WTC11 (cell line): ENCODE data around the gene DDX20. TPM values are rescaled to one million over a fixed set of nuclear protein-coding genes. Genes with fewer than 3 reads are reported as not detected.

Experiments
- ATAC-seq: fragments of 200-7000 bp; cut with Tn5 transposase; 2 replicates; pipeline ENCODE4 v1.10.0; 2021; ENCODE audit warnings: mild to moderate bottlenecking, moderate library complexity
- CTCF ChIA-PET: fragments of 300-600 bp; sonication (Branson Sonifier 250); formaldehyde crosslinking; loops from one replicate; lab custom pipeline; 2021; ENCODE audit warnings: antibody characterized with exemption; lab: Charles Lee
- POLR2A ChIA-PET: fragments of 350-600 bp; sonication (Branson Sonifier 250); formaldehyde crosslinking; loops from one replicate; lab custom pipeline; 2021; ENCODE audit warnings: antibody characterized with exemption; lab: Charles Lee
- DNase-seq: peaks from one replicate; pipeline ENCODE4 v3.0.0; 2021; ENCODE audit warnings: low spot score
- H3K27ac Mint-ChIP-seq: 2 replicates; pipeline ENCODE4 v1.8.0; 2021; ENCODE audit warnings: mixed read lengths
- H3K27me3 Mint-ChIP-seq: 2 replicates; pipeline ENCODE4 v1.8.0; 2021; ENCODE audit warnings: low read depth, mild to moderate bottlenecking, moderate library complexity, mixed read lengths
- H3K36me3 Mint-ChIP-seq: 2 replicates; pipeline ENCODE4 v1.8.0; 2021; ENCODE audit warnings: mixed read lengths
- H3K4me1 Mint-ChIP-seq: 2 replicates; pipeline ENCODE4 v1.8.0; 2022; ENCODE audit warnings: mixed read lengths
- H3K4me3 Mint-ChIP-seq: 2 replicates; pipeline ENCODE4 v1.8.0; 2021; ENCODE audit warnings: mild to moderate bottlenecking, moderate library complexity, mixed read lengths
- H3K9me3 Mint-ChIP-seq: 2 replicates; pipeline ENCODE4 v1.8.0; 2021; ENCODE audit warnings: mixed read lengths
- ELF4 ChIP-seq: sonication (generic); formaldehyde crosslinking; IDR thresholded peaks from 2 replicates; pipeline ENCODE4 v1.8.1; 2022; ENCODE audit warnings: low read depth, mild to moderate bottlenecking, moderate library complexity, missing genetic modification reagents
- FOXJ3 ChIP-seq: sonication (generic); formaldehyde crosslinking; IDR thresholded peaks from 2 replicates; pipeline ENCODE4 v1.9.0; 2021; ENCODE audit warnings: missing genetic modification reagents, mild to moderate bottlenecking, borderline replicate concordance
- GABPB1 ChIP-seq: sonication (generic); formaldehyde crosslinking; IDR thresholded peaks from 2 replicates; pipeline ENCODE4 v1.8.1; 2023; ENCODE audit warnings: mild to moderate bottlenecking, missing genetic modification reagents
- GRHL2 ChIP-seq: fragments of 250-450 bp; sonication (Bioruptor Pico); IDR thresholded peaks from 2 replicates; pipeline ENCODE4 v1.8.0; 2022; ENCODE audit warnings: mild to moderate bottlenecking, moderate library complexity; ENCODE audit not compliant: insufficient replicate concordance, severe bottlenecking
- GTF2I ChIP-seq: fragments of 250-450 bp; sonication (Bioruptor Pico); conservative IDR thresholded peaks from 2 replicates; pipeline ENCODE4 v1.4.0; 2021; ENCODE audit warnings: mild to moderate bottlenecking
- KAT7 ChIP-seq: sonication (generic); formaldehyde crosslinking; IDR thresholded peaks from 2 replicates; pipeline ENCODE4 v1.8.1; 2023; ENCODE audit warnings: missing genetic modification reagents, mild to moderate bottlenecking, borderline replicate concordance
- NFE2L1 ChIP-seq: sonication (generic); formaldehyde crosslinking; IDR thresholded peaks from 2 replicates; pipeline ENCODE4 v1.8.1; 2023; ENCODE audit warnings: missing genetic modification reagents
- PRRX2 ChIP-seq: fragments of 250-450 bp; sonication (Bioruptor Pico); IDR thresholded peaks from 2 replicates; pipeline ENCODE4 v1.8.0; 2021; ENCODE audit warnings: mild to moderate bottlenecking
- RORB ChIP-seq: fragments of 250-450 bp; sonication (Bioruptor Pico); IDR thresholded peaks from 2 replicates; pipeline ENCODE4 v1.9.0; 2021; ENCODE audit warnings: mild to moderate bottlenecking
- SMAD4 ChIP-seq: sonication (generic); formaldehyde crosslinking; IDR thresholded peaks from 2 replicates; pipeline ENCODE4 v1.8.0; 2022; ENCODE audit warnings: mild to moderate bottlenecking, missing genetic modification reagents
- TEAD4 ChIP-seq: sonication (generic); formaldehyde crosslinking; IDR thresholded peaks from 2 replicates; pipeline ENCODE4 v1.8.0; 2022; ENCODE audit warnings: mild to moderate bottlenecking, missing genetic modification reagents
- ZNF138 ChIP-seq: sonication (generic); formaldehyde crosslinking; conservative IDR thresholded peaks from 2 replicates; pipeline ENCODE4 v1.8.1; 2022; ENCODE audit warnings: mild to moderate bottlenecking, moderate library complexity, missing genetic modification reagents
- ZNF263 ChIP-seq: sonication (generic); formaldehyde crosslinking; IDR thresholded peaks from 2 replicates; pipeline ENCODE4 v1.8.1; 2022; ENCODE audit warnings: low read depth, mild to moderate bottlenecking, moderate library complexity, missing genetic modification reagents
- ZNF317 ChIP-seq: sonication (generic); formaldehyde crosslinking; IDR thresholded peaks from 2 replicates; pipeline ENCODE4 v1.8.1; 2023; ENCODE audit warnings: low read depth, mild to moderate bottlenecking, moderate library complexity, missing genetic modification reagents, borderline replicate concordance
- ZNF396 ChIP-seq: fragments of 250-450 bp; sonication (Bioruptor Pico); IDR thresholded peaks from 2 replicates; pipeline ENCODE4 v1.8.0; 2021; ENCODE audit warnings: mild to moderate bottlenecking, moderate library complexity, borderline replicate concordance
- ZNF416 ChIP-seq: fragments of 250-450 bp; sonication (Bioruptor Pico); IDR thresholded peaks from 2 replicates; pipeline ENCODE4 v1.9.0; 2021; ENCODE audit warnings: mild to moderate bottlenecking, inconsistent platforms
- total RNA-seq: library from RNA; stranded (reverse); gene quantifications from 3 replicates; pipeline ENCODE4 v1.2.3, GENCODE V29; 2021
- TF ChIP-seq, protein P1 (sequence below): sonication (generic); formaldehyde crosslinking; IDR thresholded peaks from 2 replicates; pipeline ENCODE4 v1.8.1; 2023; ENCODE audit warnings: mild to moderate bottlenecking, missing genetic modification reagents, moderate library complexity
- TF ChIP-seq, protein P2 (sequence below): sonication (generic); formaldehyde crosslinking; IDR thresholded peaks from 2 replicates; pipeline ENCODE4 v1.8.1; 2022; ENCODE audit warnings: low read depth, missing genetic modification reagents, borderline replicate concordance
- TF ChIP-seq, protein P3 (sequence below): fragments of 250-450 bp; sonication (Bioruptor Pico); IDR thresholded peaks from 2 replicates; pipeline ENCODE4 v2.1.2; 2022; ENCODE audit warnings: mild to moderate bottlenecking, moderate library complexity
- TF ChIP-seq, protein P4 (sequence below): fragments of 250-450 bp; sonication (Bioruptor Pico); IDR thresholded peaks from 2 replicates; pipeline ENCODE4 v1.9.0; 2021; ENCODE audit warnings: moderate library complexity, mild to moderate bottlenecking, inconsistent platforms, borderline replicate concordance
- TF ChIP-seq, protein P5 (sequence below): sonication (generic); formaldehyde crosslinking; IDR thresholded peaks from 2 replicates; pipeline ENCODE4 v1.8.1; 2022; ENCODE audit warnings: low read depth, mild to moderate bottlenecking, moderate library complexity, missing genetic modification reagents, borderline replicate concordance
- TF ChIP-seq, protein P6 (sequence below): sonication (generic); formaldehyde crosslinking; IDR thresholded peaks from 2 replicates; pipeline ENCODE4 v1.8.0; 2022; ENCODE audit warnings: mild to moderate bottlenecking, missing genetic modification reagents
- TF ChIP-seq, protein P7 (sequence below): sonication (generic); formaldehyde crosslinking; conservative IDR thresholded peaks from 2 replicates; pipeline ENCODE4 v1.8.1; 2023; ENCODE audit warnings: mild to moderate bottlenecking, low read depth, missing genetic modification reagents, moderate library complexity
- TF ChIP-seq, protein P8 (sequence below): fragments of 200-600 bp; IDR thresholded peaks from 2 replicates; pipeline ENCODE4 v1.8.0; 2022; ENCODE audit warnings: antibody characterized with exemption

DDX20 gene
- total RNA-seq, 1 experiment from 2014 or later, result 19.3 TPM

DNA sequence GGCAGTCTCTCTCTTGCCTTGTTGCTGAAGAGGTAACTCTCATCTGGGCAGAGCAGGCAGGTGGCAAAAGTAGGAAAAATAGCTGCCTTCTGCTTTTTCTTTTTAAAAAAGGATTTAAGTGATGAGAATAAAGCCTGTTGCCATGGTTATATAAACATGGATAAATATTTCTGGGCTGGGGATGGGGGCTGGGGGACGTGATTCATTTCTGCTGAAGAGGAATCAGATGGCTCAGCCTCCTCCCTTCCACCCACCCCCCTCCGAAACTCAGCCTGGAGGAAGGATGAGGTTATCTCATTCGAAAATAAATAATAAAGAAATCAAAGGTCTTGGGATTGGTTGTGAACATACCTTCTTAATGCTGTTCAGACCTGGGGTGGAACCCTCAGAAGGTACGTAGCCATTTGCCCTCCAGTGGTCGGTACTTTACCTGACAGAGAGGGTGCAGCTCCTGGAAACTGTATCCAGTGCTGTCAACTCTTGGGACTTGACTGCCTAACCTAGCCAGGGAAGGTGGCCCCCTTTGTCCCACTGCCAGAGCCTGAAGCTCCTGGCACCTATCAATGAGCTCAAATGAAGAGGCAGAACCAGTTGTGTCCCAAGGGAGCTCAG, 12.7 kb upstream of the DDX20 start:
- Mint-ChIP-seq H3K36me3 (no peaks in the 10 kb centered on the region), H3K4me3 (no peak overlapping the region), H3K27me3 (peaks cover 23% of the 10 kb centered on the region), H3K27ac (no peak overlapping the region), H3K4me1 (peaks cover 26% of the 10 kb centered on the region), H3K9me3 (no peaks in the 10 kb centered on the region)
- POLR2A ChIA-PET, result no interaction called here
- CTCF ChIA-PET, result interaction anchor here (0.7 to 3.1 kb wide), 4 partner anchors 12 to 235 kb away, joined by 4 to 11 read pairs (median 4); no protein-coding TSS in a partner anchor
- ATAC-seq, result no peak
- no peak for TF ChIP-seq GABPB1
- no peak for TF ChIP-seq ZNF396 (CRISPR knock-in tag)
- TF ChIP-seq GRHL2 (CRISPR knock-in tag), result no peak
- TF ChIP-seq, protein P1, sequence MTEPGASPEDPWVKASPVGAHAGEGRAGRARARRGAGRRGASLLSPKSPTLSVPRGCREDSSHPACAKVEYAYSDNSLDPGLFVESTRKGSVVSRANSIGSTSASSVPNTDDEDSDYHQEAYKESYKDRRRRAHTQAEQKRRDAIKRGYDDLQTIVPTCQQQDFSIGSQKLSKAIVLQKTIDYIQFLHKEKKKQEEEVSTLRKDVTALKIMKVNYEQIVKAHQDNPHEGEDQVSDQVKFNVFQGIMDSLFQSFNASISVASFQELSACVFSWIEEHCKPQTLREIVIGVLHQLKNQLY (CRISPR knock-in tag), result no peak
- no peak for TF ChIP-seq RORB (CRISPR knock-in tag)
- no peak for TF ChIP-seq PRRX2 (CRISPR knock-in tag)
- TF ChIP-seq GTF2I (CRISPR knock-in tag), result no peak
- TF ChIP-seq, protein P2, sequence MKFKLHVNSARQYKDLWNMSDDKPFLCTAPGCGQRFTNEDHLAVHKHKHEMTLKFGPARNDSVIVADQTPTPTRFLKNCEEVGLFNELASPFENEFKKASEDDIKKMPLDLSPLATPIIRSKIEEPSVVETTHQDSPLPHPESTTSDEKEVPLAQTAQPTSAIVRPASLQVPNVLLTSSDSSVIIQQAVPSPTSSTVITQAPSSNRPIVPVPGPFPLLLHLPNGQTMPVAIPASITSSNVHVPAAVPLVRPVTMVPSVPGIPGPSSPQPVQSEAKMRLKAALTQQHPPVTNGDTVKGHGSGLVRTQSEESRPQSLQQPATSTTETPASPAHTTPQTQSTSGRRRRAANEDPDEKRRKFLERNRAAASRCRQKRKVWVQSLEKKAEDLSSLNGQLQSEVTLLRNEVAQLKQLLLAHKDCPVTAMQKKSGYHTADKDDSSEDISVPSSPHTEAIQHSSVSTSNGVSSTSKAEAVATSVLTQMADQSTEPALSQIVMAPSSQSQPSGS (CRISPR knock-in tag), result no peak
- TF ChIP-seq FOXJ3 (CRISPR knock-in tag), result no peak
- TF ChIP-seq, protein P3, sequence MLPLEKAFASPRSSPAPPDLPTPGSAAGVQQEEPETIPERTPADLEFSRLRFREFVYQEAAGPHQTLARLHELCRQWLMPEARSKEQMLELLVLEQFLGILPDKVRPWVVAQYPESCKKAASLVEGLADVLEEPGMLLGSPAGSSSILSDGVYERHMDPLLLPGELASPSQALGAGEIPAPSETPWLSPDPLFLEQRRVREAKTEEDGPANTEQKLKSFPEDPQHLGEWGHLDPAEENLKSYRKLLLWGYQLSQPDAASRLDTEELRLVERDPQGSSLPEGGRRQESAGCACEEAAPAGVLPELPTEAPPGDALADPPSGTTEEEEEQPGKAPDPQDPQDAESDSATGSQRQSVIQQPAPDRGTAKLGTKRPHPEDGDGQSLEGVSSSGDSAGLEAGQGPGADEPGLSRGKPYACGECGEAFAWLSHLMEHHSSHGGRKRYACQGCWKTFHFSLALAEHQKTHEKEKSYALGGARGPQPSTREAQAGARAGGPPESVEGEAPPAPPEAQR, result no peak
- DNase-seq, result no peak

DNA sequence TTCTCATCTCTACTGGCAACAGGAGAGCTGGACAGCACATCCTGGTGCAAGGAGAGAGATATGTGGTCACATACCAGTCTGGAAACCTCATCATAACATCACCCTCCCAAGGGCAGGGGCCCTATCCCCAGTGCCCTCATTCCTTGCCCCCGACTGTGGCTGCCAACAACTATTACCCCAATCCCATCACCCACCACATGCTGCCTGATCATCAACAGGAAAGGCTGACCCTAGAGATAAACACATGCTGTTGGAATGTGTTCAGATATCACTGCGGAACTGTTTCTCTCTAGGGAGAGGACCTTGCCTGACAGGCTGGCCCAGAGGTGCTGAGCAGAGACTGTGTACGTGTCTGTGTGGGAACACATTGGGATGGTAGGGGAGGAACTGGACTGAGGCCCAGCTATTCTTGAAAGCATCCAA, 12.0 kb upstream of the DDX20 start:
- no peak overlapping the region for H3K4me3 Mint-ChIP-seq
- no peaks in the 10 kb centered on the region for H3K9me3 Mint-ChIP-seq
- peaks cover 23% of the 10 kb centered on the region for H3K27me3 Mint-ChIP-seq
- no peak for ATAC-seq
- ChIA-PET CTCF (interaction anchor here (1.1 to 3.1 kb wide), 3 partner anchors 11 to 236 kb away, joined by 4 to 11 read pairs (median 6); no protein-coding TSS in a partner anchor), POLR2A (no interaction called here)
- H3K36me3 Mint-ChIP-seq, result no peaks in the 10 kb centered on the region
- no peak for DNase-seq
- peaks cover 31% of the 10 kb centered on the region for H3K4me1 Mint-ChIP-seq
- no peak overlapping the region for H3K27ac Mint-ChIP-seq
- no peak for TF ChIP-seq ZNF396 (CRISPR knock-in tag)
- TF ChIP-seq, protein P4, sequence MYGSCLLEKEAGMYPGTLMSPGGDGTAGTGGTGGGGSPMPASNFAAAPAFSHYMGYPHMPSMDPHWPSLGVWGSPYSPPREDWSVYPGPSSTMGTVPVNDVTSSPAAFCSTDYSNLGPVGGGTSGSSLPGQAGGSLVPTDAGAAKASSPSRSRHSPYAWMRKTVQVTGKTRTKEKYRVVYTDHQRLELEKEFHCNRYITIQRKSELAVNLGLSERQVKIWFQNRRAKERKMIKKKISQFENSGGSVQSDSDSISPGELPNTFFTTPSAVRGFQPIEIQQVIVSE (CRISPR knock-in tag), result no peak
- TF ChIP-seq ZNF263, result no peak
- no peak for TF ChIP-seq TEAD4 (CRISPR knock-in tag)
- no peak for TF ChIP-seq KAT7 (CRISPR knock-in tag)
- no peak for TF ChIP-seq ZNF416 (CRISPR knock-in tag)
- TF ChIP-seq, protein P5, sequence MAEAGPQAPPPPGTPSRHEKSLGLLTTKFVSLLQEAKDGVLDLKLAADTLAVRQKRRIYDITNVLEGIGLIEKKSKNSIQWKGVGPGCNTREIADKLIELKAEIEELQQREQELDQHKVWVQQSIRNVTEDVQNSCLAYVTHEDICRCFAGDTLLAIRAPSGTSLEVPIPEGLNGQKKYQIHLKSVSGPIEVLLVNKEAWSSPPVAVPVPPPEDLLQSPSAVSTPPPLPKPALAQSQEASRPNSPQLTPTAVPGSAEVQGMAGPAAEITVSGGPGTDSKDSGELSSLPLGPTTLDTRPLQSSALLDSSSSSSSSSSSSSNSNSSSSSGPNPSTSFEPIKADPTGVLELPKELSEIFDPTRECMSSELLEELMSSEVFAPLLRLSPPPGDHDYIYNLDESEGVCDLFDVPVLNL (CRISPR knock-in tag), result no peak
- TF ChIP-seq, protein P6, sequence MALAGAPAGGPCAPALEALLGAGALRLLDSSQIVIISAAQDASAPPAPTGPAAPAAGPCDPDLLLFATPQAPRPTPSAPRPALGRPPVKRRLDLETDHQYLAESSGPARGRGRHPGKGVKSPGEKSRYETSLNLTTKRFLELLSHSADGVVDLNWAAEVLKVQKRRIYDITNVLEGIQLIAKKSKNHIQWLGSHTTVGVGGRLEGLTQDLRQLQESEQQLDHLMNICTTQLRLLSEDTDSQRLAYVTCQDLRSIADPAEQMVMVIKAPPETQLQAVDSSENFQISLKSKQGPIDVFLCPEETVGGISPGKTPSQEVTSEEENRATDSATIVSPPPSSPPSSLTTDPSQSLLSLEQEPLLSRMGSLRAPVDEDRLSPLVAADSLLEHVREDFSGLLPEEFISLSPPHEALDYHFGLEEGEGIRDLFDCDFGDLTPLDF, result no peak
- no peak for TF ChIP-seq ELF4 (CRISPR knock-in tag)
- no peak for TF ChIP-seq ZNF317
- TF ChIP-seq NFE2L1 (CRISPR knock-in tag), result no peak
- TF ChIP-seq, protein P7, sequence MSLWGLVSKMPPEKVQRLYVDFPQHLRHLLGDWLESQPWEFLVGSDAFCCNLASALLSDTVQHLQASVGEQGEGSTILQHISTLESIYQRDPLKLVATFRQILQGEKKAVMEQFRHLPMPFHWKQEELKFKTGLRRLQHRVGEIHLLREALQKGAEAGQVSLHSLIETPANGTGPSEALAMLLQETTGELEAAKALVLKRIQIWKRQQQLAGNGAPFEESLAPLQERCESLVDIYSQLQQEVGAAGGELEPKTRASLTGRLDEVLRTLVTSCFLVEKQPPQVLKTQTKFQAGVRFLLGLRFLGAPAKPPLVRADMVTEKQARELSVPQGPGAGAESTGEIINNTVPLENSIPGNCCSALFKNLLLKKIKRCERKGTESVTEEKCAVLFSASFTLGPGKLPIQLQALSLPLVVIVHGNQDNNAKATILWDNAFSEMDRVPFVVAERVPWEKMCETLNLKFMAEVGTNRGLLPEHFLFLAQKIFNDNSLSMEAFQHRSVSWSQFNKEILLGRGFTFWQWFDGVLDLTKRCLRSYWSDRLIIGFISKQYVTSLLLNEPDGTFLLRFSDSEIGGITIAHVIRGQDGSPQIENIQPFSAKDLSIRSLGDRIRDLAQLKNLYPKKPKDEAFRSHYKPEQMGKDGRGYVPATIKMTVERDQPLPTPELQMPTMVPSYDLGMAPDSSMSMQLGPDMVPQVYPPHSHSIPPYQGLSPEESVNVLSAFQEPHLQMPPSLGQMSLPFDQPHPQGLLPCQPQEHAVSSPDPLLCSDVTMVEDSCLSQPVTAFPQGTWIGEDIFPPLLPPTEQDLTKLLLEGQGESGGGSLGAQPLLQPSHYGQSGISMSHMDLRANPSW, result no peak
- no peak for TF ChIP-seq ZNF138 (CRISPR knock-in tag)
- no peak for TF ChIP-seq SMAD4 (CRISPR knock-in tag)
- TF ChIP-seq, protein P8, sequence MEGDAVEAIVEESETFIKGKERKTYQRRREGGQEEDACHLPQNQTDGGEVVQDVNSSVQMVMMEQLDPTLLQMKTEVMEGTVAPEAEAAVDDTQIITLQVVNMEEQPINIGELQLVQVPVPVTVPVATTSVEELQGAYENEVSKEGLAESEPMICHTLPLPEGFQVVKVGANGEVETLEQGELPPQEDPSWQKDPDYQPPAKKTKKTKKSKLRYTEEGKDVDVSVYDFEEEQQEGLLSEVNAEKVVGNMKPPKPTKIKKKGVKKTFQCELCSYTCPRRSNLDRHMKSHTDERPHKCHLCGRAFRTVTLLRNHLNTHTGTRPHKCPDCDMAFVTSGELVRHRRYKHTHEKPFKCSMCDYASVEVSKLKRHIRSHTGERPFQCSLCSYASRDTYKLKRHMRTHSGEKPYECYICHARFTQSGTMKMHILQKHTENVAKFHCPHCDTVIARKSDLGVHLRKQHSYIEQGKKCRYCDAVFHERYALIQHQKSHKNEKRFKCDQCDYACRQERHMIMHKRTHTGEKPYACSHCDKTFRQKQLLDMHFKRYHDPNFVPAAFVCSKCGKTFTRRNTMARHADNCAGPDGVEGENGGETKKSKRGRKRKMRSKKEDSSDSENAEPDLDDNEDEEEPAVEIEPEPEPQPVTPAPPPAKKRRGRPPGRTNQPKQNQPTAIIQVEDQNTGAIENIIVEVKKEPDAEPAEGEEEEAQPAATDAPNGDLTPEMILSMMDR, result no peak
